IPS DF 6.9 (cell line): ENCODE results near the gene C2orf81.

ENCODE experiments used
- DNase-seq: peaks from one replicate; pipeline ENCODE4 v3.0.0-alpha.2; 2013; ENCODE audit warnings: low read depth, low spot score
- H3K27ac ChIP-seq: one replicate; pipeline ENCODE4 v1.5.1; 2013; ENCODE audit warnings: low read length, control low read depth
- H3K27me3 ChIP-seq: 2 replicates; pipeline ENCODE4 v1.6.1; 2013; ENCODE audit warnings: mild to moderate bottlenecking, low read length; ENCODE audit not compliant: control insufficient read depth, insufficient read depth
- H3K36me3 ChIP-seq: 2 replicates; pipeline ENCODE4 v1.6.1; 2013; ENCODE audit warnings: low read length; ENCODE audit not compliant: control insufficient read depth, insufficient read depth
- H3K4me1 ChIP-seq: 2 replicates; pipeline ENCODE4 v1.6.1; 2013; ENCODE audit warnings: low read length; ENCODE audit not compliant: control insufficient read depth, insufficient read depth
- H3K4me3 ChIP-seq: 2 replicates; pipeline ENCODE4 v1.5.1; 2013; ENCODE audit warnings: mild to moderate bottlenecking, low read length
- H3K9me3 ChIP-seq: 2 replicates; pipeline ENCODE4 v1.6.1; 2013; ENCODE audit warnings: low read length, inconsistent platforms; ENCODE audit not compliant: control insufficient read depth, insufficient read depth
- WGBS: extraction: QIAGEN DNeasy Blood & Tissue Kit; methylation state at CpG from one replicate; pipeline ENCODE4 v1.1.7; 2013; ENCODE audit warnings: mixed read lengths, missing lambda C conversion rate; ENCODE audit not compliant: insufficient read length, insufficient coverage; 5-methylcytosine and 5-hydroxymethylcytosine counted together

C2orf81 gene

DNA sequence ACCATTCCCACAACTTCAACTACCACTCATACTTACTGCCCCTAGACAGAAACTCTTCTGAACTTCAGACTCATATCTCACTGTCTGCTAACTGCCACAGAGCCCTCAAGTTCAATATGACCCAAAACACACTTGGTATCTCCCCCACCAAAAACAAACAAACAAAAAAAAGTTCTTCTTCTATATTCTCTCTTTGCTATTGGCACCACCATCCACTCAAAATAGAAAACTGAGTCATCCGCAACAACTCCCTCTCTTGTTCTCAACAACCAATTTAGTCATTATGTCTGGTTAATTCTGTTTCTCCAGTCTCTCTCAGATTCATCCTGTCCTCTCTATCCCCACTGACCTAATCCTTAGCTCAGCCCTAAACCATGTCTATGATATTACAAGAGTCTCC lies 34.1 kb downstream of the C2orf81 start:
- Histone ChIP-seq H3K36me3 (peaks cover 3% of the 10 kb centered on the region; the same call in 1 of the 2 replicates), H3K9me3 (no peaks in the 10 kb centered on the region), H3K27ac (no peak overlapping the region), H3K4me1 (no peaks in the 10 kb centered on the region), H3K27me3 (no peaks in the 10 kb centered on the region), H3K4me3 (no peak overlapping the region)
- DNase-seq, result no peak
- WGBS, result no CpG with 5 or more reads among the region's 1 CpG

DNA sequence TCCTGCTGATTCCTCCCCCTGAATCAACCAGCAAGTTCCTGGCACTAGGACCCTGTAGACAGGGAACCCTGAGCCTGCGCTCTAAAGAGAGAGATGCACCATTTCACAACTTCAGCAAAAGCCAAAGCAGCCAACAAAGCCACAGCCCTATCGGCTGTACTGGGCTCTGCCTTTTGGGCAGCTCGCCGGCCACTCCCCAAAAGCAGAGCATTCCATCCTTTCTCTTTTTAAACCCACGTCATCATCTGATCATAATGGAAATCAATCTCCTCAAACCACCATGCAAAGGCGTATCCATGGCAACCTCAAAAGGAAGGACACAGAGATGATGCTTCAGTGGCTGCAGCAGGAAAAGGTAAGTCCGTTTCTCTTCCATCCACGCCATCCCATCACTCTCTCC lies 36.0 kb downstream of the C2orf81 start:
- H3K27ac ChIP-seq, result no peak overlapping the region
- no peak for DNase-seq
- H3K9me3 ChIP-seq, result no peaks in the 10 kb centered on the region
- no peak overlapping the region for H3K4me3 ChIP-seq
- peaks cover 3% of the 10 kb centered on the region; the same call in 1 of the 2 replicates for H3K36me3 ChIP-seq
- no peaks in the 10 kb centered on the region for H3K27me3 ChIP-seq
- no peaks in the 10 kb centered on the region for H3K4me1 ChIP-seq
- WGBS, result no CpG with 5 or more reads among the region's 8 CpGs

GRCh38 chr2:74384051-74384450 lies 37.4 kb downstream of the C2orf81 start:
- no CpG with 5 or more reads among the region's 3 CpGs for WGBS
- Histone ChIP-seq H3K4me1 (peaks cover 5% of the 10 kb centered on the region; the same call in 1 of the 2 replicates), H3K27ac (no peak overlapping the region), H3K36me3 (peaks cover 3% of the 10 kb centered on the region; the same call in 1 of the 2 replicates), H3K9me3 (no peaks in the 10 kb centered on the region), H3K4me3 (no peak overlapping the region), H3K27me3 (no peaks in the 10 kb centered on the region)
- DNase-seq, result no peak

DNA sequence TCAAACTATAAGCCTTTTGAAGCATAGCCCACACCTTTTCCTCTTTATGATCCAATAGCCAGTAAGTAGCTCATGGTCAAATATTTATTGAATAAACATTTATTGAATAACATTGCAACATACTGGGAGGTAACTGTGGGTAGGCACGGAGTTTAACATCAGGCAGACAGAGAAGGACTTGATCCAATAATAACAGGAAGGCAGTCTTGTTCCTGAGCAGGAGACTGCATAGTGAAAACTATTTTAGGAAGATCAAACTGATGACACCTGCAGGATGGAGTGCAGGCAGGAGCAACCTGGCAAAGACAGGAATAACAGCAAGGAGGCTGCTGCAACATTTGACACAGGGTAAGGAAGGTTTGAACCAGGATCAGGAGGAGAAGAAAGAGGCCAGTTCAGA lies 38.2 kb downstream of the C2orf81 start:
- WGBS, result no CpG with 5 or more reads among the region's 1 CpG
- H3K4me3 ChIP-seq, result no peak overlapping the region
- peaks cover 5% of the 10 kb centered on the region; the same call in 1 of the 2 replicates for H3K4me1 ChIP-seq
- no peak overlapping the region for H3K27ac ChIP-seq
- no peaks in the 10 kb centered on the region for H3K27me3 ChIP-seq
- H3K9me3 ChIP-seq, result no peaks in the 10 kb centered on the region
- peaks cover 3% of the 10 kb centered on the region; the same call in 1 of the 2 replicates for H3K36me3 ChIP-seq
- DNase-seq, result no peak

DNA sequence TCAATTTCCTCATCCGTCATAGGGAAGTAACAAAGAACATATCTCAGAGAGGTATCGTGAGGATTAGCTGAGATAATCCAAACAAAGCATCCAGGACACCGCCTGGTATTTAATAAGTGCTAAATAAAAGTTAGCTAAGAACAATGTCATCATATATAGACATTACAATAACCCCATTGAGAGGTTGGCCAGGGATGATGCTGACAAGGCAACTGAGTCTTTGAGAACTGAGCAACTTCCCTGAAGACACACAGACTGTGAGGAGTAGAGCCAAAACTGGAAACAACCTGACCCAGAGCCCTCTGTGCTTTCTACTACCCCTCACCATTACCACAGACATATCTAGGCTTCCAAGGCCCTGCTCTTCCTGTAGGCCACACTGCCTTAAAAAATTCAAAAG lies 39.7 kb downstream of the C2orf81 start:
- no peak for DNase-seq
- Histone ChIP-seq H3K27ac (no peak overlapping the region), H3K36me3 (peaks cover 7% of the 10 kb centered on the region; the same call in 1 of the 2 replicates), H3K27me3 (no peaks in the 10 kb centered on the region), H3K9me3 (no peaks in the 10 kb centered on the region), H3K4me3 (no peak overlapping the region), H3K4me1 (peaks cover 5% of the 10 kb centered on the region; the same call in 1 of the 2 replicates)
- no CpG with 5 or more reads among the region's 3 CpGs for WGBS

DNA sequence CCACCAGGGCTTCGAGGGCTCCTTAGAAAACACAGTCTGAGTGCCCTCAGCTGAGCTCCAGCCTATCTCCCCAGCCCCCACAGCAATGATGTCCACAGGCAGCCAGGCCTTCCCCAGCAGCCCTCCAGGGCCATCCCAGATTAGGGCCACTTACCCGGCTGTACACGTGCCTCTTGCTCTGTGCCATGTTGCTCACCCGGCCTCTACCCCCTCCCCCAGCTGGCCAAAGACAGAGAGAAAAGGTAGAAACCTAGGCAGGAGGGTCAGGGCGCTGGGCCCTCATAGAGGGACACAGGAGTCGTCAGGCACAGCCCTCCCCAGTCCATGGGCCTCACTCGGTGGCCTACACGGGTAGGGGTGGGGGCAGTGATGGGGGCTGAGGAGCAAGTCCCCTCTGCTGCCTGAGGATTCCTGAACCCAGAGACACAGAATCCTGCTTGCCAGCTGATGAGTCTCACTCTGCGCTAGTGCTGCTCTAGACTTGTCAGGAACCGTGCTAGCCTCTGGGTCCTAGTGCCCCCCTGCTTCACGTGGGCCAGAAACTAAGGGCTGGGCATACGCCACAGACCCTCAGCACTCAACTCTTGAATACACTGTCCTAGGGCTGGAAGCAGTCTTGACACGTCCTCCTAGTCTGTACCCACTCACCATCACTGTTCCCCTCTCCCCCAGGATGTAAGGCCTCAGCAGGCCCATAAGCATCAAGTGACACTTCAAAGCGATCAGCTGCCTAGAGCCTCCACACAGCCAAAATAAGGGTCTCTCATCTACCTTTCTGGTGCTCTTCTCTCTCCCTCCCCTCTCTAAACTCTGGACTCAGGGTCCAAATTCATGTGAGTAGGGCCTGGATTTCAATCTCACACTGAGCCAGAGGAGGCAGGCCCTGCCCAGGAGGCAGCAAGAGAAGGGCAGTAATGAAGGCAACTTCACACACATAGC lies 41.3 kb downstream of the C2orf81 start, which contains the start of gene DCTN1:
DCTN1 (minus strand) TSS at position 461 of the 939 bp plus-strand sequence; CDS start at position 187, 274 bp downstream.
- Histone ChIP-seq H3K9me3 (no peaks in the 10 kb centered on the region), H3K27ac (no peak within 1 kb of the TSS), H3K4me1 (peaks cover 5% of the 10 kb centered on the region; the same call in 1 of the 2 replicates), H3K27me3 (no peaks in the 10 kb centered on the region), H3K4me3 (no peak within 1 kb of the TSS), H3K36me3 (peaks cover 4% of the 10 kb centered on the region; the same call in 1 of the 2 replicates)
- no CpG with 5 or more reads among the region's 14 CpGs for WGBS
- DNase-seq, result no peak

- peaks cover 4% of the 10 kb centered on the region; the same call in 1 of the 2 replicates for H3K36me3 ChIP-seq
- H3K4me1 ChIP-seq, result peaks cover 12% of the 10 kb centered on the region
Observed at GRCh38 chr2:74378007-74378406, 43.4 kb downstream of the C2orf81 start.

DNA sequence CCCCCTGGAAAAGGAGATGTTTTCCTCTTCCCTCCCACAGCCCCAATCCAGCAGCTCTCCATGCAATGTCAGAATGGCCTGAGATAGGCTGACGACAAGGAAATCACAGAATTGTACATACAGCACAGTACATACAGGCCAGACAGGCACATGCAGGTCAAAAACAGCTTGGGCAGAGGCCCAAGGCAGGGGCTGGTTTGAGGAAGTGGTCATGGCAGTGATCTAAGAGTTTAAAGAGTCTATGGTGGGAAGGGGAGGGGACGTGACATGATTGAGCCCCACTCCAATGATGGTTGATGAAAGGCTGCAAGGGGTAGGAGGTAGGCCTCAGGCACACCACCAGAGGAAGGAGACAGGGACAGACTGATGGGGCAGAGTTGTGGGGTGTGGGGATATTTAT lies 45.6 kb downstream of the C2orf81 start:
- Histone ChIP-seq H3K27me3 (no peaks in the 10 kb centered on the region), H3K9me3 (no peaks in the 10 kb centered on the region), H3K27ac (no peak overlapping the region), H3K4me3 (no peak overlapping the region), H3K36me3 (peaks cover 5% of the 10 kb centered on the region), H3K4me1 (peaks cover 14% of the 10 kb centered on the region)
- DNase-seq, result no peak
- no CpG with 5 or more reads among the region's 2 CpGs for WGBS

More at GRCh38 chr2:74378007-74378406, 43.4 kb downstream of the C2orf81 start:
- Histone ChIP-seq H3K9me3 (no peaks in the 10 kb centered on the region), H3K27me3 (no peaks in the 10 kb centered on the region), H3K4me3 (no peak overlapping the region), H3K27ac (no peak overlapping the region)
- no peak for DNase-seq
- WGBS, result no CpG with 5 or more reads among the region's 10 CpGs

- H3K27me3 ChIP-seq, result no peaks in the 10 kb centered on the region
- no peak overlapping the region for H3K27ac ChIP-seq
- H3K4me1 ChIP-seq, result peaks cover 10% of the 10 kb centered on the region
- peak; percentile 71 for DNase-seq
- H3K9me3 ChIP-seq, result no peaks in the 10 kb centered on the region
- no CpG with 5 or more reads among the region's 19 CpGs for WGBS
- H3K36me3 ChIP-seq, result peaks cover 17% of the 10 kb centered on the region
- peak overlapping the region; percentile 21; the same call in 1 of the 2 replicates for H3K4me3 ChIP-seq
Observed at GRCh38 chr2:74374509-74375205, 46.8 kb downstream of the C2orf81 start.

DNA sequence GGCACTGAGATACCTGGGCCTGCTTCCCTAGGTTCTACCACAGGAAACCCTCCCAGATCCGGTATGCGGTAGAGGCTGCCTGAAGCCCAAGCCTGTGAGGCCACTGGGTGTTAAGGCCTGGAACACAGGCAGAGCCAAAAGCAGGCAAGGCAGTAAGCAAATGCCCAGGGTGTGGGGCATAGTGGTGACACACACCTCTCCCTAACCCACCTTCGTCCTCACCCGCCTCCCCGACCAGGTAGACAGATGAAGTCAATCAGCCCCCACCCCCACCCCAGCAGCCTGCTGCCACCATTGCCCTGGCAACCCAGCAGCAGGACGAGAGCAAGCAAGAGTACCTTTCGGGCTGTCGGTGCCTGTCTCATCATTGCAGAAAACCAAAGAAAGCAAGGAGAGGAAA lies 47.4 kb downstream of the C2orf81 start:
- Histone ChIP-seq H3K4me1 (peaks cover 10% of the 10 kb centered on the region), H3K4me3 (peak overlapping the region; percentile 21; the same call in 1 of the 2 replicates), H3K9me3 (no peaks in the 10 kb centered on the region), H3K36me3 (peaks cover 20% of the 10 kb centered on the region), H3K27me3 (no peaks in the 10 kb centered on the region), H3K27ac (no peak overlapping the region)
- no CpG with 5 or more reads among the region's 8 CpGs for WGBS
- DNase-seq, result no peak
